Stimulated activated naive CD8-positive, alpha-beta T cell treated with anti-CD3 and anti-CD28 coated beads, Interleukin-15, Interleukin-2, amounts not matched to agents 100 ng/mL and 50 ng/mL, for 24 hours (primary cell): ENCODE results near the gene PEF1.
"Not testable (repeated sequence)": the region's sequence is repeated elsewhere in the genome, so short reads cannot be mapped to it uniquely, and the experiment has no call there.

Source experiments
- H3K27ac Mint-ChIP-seq: one replicate; pipeline ENCODE4 v1.8.0; 2021; ENCODE audit warnings: mild to moderate bottlenecking, mixed read lengths
- H3K27me3 Mint-ChIP-seq: one replicate; pipeline ENCODE4 v1.8.0; 2021; ENCODE audit warnings: mixed read lengths
- H3K36me3 Mint-ChIP-seq: one replicate; pipeline ENCODE4 v1.8.0; 2021; ENCODE audit warnings: low read depth, mixed read lengths
- H3K4me1 Mint-ChIP-seq: one replicate; pipeline ENCODE4 v1.8.0; 2021; ENCODE audit warnings: low read depth, mixed read lengths
- H3K4me3 Mint-ChIP-seq: one replicate; pipeline ENCODE4 v1.8.0; 2021; ENCODE audit warnings: mild to moderate bottlenecking, mixed read lengths
- H3K9me3 Mint-ChIP-seq: one replicate; pipeline ENCODE4 v1.8.0; 2021; ENCODE audit warnings: mixed read lengths

Gene PEF1

DNA sequence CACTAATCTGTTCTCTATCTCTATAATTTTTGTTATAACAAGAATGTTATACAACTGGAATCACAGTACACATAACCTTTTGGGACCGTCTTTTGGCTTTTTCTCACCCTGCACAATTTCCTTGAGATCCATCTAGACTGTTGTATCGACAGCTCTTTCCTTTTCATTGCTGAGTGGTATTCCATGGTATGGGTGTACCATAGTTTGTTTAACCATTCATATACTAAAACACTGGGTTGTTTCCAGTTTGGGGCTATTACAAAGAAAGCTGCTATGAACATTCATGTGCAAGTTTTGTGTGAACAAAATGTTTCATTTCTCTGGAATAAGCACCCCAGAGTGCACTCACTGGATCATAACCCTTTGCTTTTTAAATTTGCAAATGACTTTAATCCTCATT, 42.6 kb downstream of the PEF1 start:
- no peaks in the 10 kb centered on the region for H3K9me3 Mint-ChIP-seq
- H3K27ac Mint-ChIP-seq = no peak overlapping the region
- peaks cover 16% of the 10 kb centered on the region for H3K4me1 Mint-ChIP-seq
- no peaks in the 10 kb centered on the region for H3K36me3 Mint-ChIP-seq
- no peak overlapping the region for H3K4me3 Mint-ChIP-seq
- no peaks in the 10 kb centered on the region for H3K27me3 Mint-ChIP-seq

DNA sequence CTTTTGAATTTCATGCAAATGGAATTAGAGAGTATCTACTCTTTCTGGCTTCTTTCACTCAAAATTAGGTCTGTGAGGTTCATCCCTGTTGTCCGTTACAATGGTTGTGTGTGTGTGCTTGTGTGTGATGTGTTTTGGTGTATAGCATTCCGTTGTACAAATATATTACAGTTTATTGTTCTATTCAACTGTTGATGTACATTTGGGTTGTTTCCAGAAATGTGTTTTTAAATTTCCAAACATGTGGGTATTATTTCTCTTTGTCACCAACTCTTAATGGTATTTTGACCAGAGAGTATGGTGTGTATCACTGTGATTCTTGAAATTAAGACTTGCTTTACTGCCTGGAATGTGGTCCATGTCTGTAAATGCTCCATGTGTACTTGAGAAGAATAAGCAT, 44.0 kb downstream of the PEF1 start:
- Mint-ChIP-seq H3K27me3 (peaks cover 3% of the 10 kb centered on the region), H3K4me3 (no peak overlapping the region), H3K9me3 (no peaks in the 10 kb centered on the region), H3K36me3 (no peaks in the 10 kb centered on the region), H3K4me1 (peaks cover 5% of the 10 kb centered on the region), H3K27ac (no peak overlapping the region)

DNA sequence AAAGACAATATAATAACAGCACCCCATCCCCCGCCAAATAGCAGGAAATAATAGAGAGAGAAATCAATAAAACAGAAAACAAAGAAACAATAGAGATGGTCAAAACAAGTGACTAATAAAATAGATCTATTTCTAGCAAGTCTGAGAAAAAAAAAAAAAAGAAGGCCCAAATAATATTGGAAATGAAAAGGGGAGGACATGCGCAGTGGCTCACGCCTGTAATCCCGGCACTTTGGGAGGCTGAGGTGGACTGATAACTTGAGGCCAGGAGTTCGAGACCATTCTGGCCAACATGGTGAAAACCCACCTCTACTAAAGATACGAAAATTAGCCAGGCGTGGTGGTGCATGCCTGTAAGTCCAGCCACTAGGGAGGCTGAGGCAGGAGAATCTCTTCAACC, 45.7 kb downstream of the PEF1 start:
- Mint-ChIP-seq H3K9me3 (no peaks in the 10 kb centered on the region), H3K27ac (no peak overlapping the region), H3K27me3 (peaks cover 3% of the 10 kb centered on the region), H3K4me3 (no peak overlapping the region), H3K36me3 (no peaks in the 10 kb centered on the region), H3K4me1 (no peaks in the 10 kb centered on the region)

GRCh38 chr1:31596737-31597097, 48.0 kb downstream of the PEF1 start:
- H3K27me3 Mint-ChIP-seq = peaks cover 5% of the 10 kb centered on the region
- H3K9me3 Mint-ChIP-seq = no peaks in the 10 kb centered on the region
- H3K27ac Mint-ChIP-seq = no peak overlapping the region
- H3K4me3 Mint-ChIP-seq = no peak overlapping the region
- H3K4me1 Mint-ChIP-seq = no peaks in the 10 kb centered on the region
- H3K36me3 Mint-ChIP-seq = no peaks in the 10 kb centered on the region

- Mint-ChIP-seq H3K4me1 (no peaks in the 10 kb centered on the region), H3K36me3 (no peaks in the 10 kb centered on the region), H3K27me3 (peaks cover 11% of the 10 kb centered on the region), H3K27ac (no peak overlapping the region), H3K9me3 (no peaks in the 10 kb centered on the region), H3K4me3 (no peak overlapping the region)
Measured at GRCh38 chr1:31595836-31596736, 48.6 kb downstream of the PEF1 start.

DNA sequence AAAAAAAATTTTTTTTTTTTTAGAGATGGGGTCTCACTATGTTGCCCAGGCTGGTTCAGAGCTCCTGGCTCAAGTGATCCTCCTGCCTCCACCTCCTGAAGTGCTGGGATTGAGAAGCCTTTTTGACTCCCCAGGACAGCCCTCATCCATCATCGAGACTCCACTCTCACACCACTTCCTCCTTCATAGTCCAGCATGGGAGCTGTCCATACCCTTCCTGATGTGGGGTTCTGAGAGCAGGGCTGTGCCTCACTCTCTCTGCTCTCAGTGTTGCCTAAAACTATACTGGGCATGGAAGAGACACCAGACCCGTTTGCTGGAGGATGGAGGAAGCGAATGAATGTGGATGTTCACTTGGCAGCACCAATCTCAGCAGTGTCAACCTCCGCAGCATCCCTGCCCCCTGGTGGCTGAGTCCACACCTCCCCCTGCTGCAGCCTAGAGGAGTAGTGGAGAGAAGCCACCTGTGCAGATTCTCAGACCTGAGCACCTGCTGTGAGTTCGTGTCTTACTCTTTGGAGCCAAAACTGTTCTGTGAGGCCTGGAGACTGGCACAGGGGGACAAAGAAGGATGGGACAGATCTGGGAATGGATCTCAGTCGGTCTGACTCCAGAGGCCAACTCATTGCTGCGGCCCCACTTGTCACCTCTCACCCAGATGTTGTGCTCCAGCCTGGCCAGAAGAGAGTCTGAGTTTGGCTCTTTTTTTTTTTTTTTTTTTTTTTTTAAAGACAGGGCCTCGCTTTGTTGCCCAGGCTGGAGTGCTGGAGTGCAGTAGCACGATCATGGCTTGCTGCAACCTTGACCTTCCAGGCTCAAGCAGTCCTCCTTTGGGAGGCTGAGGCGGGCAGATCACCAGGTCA, 50.7 kb downstream of the PEF1 start:
- H3K36me3 Mint-ChIP-seq = no peaks in the 10 kb centered on the region
- H3K9me3 Mint-ChIP-seq = no peaks in the 10 kb centered on the region
- no peaks in the 10 kb centered on the region for H3K4me1 Mint-ChIP-seq
- no peak overlapping the region for H3K27ac Mint-ChIP-seq
- H3K27me3 Mint-ChIP-seq = peaks cover 17% of the 10 kb centered on the region
- H3K4me3 Mint-ChIP-seq = no peak overlapping the region

GRCh38 chr1:31593136-31593665, 51.5 kb downstream of the PEF1 start:
- no peak overlapping the region for H3K4me3 Mint-ChIP-seq
- H3K9me3 Mint-ChIP-seq = no peaks in the 10 kb centered on the region
- peaks cover 19% of the 10 kb centered on the region for H3K27me3 Mint-ChIP-seq
- no peak overlapping the region for H3K27ac Mint-ChIP-seq
- no peaks in the 10 kb centered on the region for H3K36me3 Mint-ChIP-seq
- no peaks in the 10 kb centered on the region for H3K4me1 Mint-ChIP-seq

DNA sequence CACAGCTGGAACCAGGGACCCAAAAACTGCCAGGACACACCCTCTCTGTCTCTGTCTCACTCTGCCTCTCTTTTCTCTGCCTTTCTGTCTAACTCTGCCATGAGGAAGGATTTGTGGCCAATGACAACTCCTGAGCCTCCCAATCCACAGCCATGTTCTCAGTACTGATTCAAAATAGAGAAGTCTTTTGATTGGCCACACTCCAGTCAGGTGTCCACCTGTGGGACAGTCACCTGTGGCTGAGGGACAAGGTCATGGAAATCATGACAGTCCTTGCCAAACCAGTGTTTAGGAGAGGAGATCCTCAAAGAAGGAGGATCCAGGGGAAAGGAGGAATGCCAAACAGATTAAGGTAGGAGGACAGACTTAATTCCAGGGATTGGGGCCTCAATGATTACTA, 52.5 kb downstream of the PEF1 start:
- Mint-ChIP-seq H3K4me3 (no peak overlapping the region), H3K27ac (no peak overlapping the region), H3K36me3 (no peaks in the 10 kb centered on the region), H3K4me1 (no peaks in the 10 kb centered on the region), H3K27me3 (peaks cover 25% of the 10 kb centered on the region), H3K9me3 (no peaks in the 10 kb centered on the region)

DNA sequence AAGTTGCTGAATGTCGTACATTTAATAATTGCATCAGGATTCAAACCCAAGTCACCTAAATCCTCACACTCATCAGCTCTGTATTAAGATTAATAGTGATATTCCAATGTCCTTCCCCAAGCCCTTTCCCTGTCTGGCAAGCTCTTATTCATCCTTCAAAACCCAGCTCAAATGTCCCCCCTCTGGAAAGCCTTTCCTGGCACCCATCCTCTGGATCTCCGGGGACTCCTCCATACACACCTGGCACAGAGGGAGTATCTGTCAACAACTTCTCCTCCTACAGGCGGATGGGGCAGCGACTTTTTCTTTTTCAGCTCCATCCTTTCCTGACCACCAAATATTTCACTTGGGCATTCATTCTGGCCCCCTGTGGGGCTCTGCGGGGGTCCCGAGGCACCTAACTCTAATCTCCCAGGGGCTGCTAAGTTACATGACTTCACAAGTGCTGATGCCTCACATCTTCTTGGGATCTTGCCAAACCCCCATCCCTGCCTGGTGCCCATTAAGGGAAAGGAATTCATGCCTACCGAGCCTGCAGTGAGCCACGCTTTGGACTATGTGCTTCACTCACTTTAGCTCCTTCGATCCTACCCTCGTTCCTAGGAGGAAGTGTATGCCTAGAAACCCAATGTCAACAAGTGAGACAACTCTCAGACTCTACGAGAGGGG, 53.1 kb downstream of the PEF1 start:
- peaks cover 25% of the 10 kb centered on the region for H3K27me3 Mint-ChIP-seq
- no peaks in the 10 kb centered on the region for H3K9me3 Mint-ChIP-seq
- no peak overlapping the region for H3K27ac Mint-ChIP-seq
- no peaks in the 10 kb centered on the region for H3K36me3 Mint-ChIP-seq
- H3K4me1 Mint-ChIP-seq = no peaks in the 10 kb centered on the region
- H3K4me3 Mint-ChIP-seq = no peak overlapping the region

DNA sequence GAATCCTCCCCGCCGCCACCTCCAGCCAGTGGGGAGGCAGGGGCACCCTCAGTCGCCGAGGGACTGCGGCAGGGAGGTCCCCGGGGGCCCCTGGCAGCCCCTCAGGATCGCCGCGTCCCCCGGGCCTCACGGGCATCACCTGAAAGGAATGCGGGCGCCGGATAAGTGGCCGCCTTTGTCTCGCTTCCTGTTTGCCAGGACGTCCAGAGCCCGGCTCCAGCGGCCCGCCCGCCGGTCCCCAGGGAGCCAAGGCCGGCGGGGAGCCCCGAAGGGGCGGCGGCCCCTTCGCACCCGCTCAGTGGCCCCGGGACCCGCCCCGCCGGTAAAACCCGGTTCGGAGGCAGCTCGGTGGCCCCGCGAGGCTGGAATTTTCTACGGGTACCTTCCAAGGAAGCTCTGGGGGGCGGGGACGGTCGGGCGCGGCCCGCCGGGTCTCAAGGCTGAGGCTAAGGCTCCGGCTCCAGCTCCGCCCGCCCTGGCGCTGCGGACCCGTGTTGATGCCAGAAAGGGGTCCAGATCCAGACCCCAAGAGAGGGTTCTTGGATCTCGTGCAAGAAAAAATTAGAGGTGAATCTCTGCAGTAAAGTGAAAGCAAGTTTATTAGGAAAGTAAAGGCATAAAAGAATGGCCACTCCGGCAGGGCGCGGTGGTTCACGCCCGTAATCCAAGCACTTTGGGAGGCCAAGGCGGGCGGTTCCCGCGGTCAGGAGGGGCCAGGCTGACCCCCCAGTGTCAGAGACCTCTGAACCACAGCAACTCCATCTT, 55.7 kb downstream of the PEF1 start:
- Mint-ChIP-seq H3K4me1 (no peaks in the 10 kb centered on the region), H3K36me3 (no peaks in the 10 kb centered on the region), H3K9me3 (no peaks in the 10 kb centered on the region), H3K4me3 (no peak overlapping the region), H3K27ac (no peak overlapping the region), H3K27me3 (peaks cover 22% of the 10 kb centered on the region)

GRCh38 chr1:31587720-31588423, 56.8 kb downstream of the PEF1 start:
- H3K36me3 Mint-ChIP-seq = no peaks in the 10 kb centered on the region
- no peak overlapping the region for H3K4me3 Mint-ChIP-seq
- H3K4me1 Mint-ChIP-seq = no peaks in the 10 kb centered on the region
- peaks cover 22% of the 10 kb centered on the region for H3K27me3 Mint-ChIP-seq
- no peak overlapping the region for H3K27ac Mint-ChIP-seq
- no peaks in the 10 kb centered on the region for H3K9me3 Mint-ChIP-seq

DNA sequence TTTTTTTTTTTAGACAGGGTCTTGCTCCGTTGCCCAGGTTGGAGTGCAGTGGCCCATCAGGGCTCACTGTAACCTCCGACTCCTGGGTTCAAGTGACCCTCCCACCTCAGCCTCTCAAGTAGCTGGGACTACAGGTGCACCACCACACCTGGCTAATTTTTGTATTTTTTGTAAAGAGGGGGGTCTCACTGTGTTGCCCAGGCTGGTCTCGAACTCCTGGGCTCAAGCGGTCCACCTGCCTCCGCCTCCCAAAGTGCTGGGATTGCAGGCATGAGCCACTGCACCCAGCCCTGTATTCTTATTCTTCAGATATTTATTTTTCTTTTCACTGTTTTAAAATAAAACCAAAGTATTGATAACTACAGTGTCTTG, 57.4 kb downstream of the PEF1 start:
- H3K9me3 Mint-ChIP-seq, H3K4me1 Mint-ChIP-seq, H3K27ac Mint-ChIP-seq, H3K4me3 Mint-ChIP-seq, H3K36me3 Mint-ChIP-seq: not testable (repeated sequence)
- peaks cover 22% of the 10 kb centered on the region for H3K27me3 Mint-ChIP-seq

- Mint-ChIP-seq H3K36me3 (no peaks in the 10 kb centered on the region), H3K27ac (no peak overlapping the region), H3K27me3 (peaks cover 20% of the 10 kb centered on the region), H3K4me3 (no peak overlapping the region), H3K4me1 (no peaks in the 10 kb centered on the region), H3K9me3 (no peaks in the 10 kb centered on the region)
Measured at GRCh38 chr1:31586376-31587327, 58.0 kb downstream of the PEF1 start.
